A673 (cell line): ENCODE results near the gene FRG2. TPM values are rescaled to one million over a fixed set of nuclear protein-coding genes. Genes with fewer than 3 reads are reported as not detected.
"Not testable (repeated sequence)": the region's sequence is repeated elsewhere in the genome, so short reads cannot be mapped to it uniquely, and the experiment has no call there.

ENCODE experiments used
- BruUV-seq: library from RNA; stranded (reverse); fragments of 400-500 nt; replicated peaks from 2 replicates; lab custom pipeline; 2021; lab: Mats Ljungman, UMichigan
- CTCF ChIA-PET: fragments of 300-600 bp; sonication (Branson Sonifier 250); formaldehyde crosslinking; loops from one replicate; lab custom pipeline; 2022; ENCODE audit warnings: antibody characterized with exemption; lab: Charles Lee
- POLR2A ChIA-PET: fragments of 300-600 bp; sonication (Branson Sonifier 250); formaldehyde crosslinking; loops from one replicate; lab custom pipeline; 2022; ENCODE audit warnings: antibody characterized with exemption; ENCODE audit not compliant: low non-redundant PET; lab: Charles Lee
- DNase-seq: peaks from one replicate; pipeline ENCODE4 v3.0.0-alpha.2; 2015; ENCODE audit warnings: low spot score
- H3K27ac ChIP-seq: fragments of 200-600 bp; sonication (generic); 2 replicates; pipeline ENCODE4 v1.5.1; 2016; ENCODE audit warnings: mixed run types, low read depth, mild to moderate bottlenecking, mixed read lengths, antibody characterized with exemption, low read length; ENCODE audit not compliant: poor library complexity, severe bottlenecking
- H3K27me3 ChIP-seq: fragments of 200-600 bp; sonication (generic); replicated peaks from 2 replicates; pipeline ENCODE4 v1.6.1; 2017; ENCODE audit warnings: mixed run types, low read depth, mild to moderate bottlenecking, mixed read lengths, antibody characterized with exemption, low read length; ENCODE audit not compliant: insufficient read depth, poor library complexity
- H3K36me3 ChIP-seq: fragments of 200-600 bp; sonication (generic); 2 replicates; pipeline ENCODE4 v1.6.1; 2016; ENCODE audit warnings: mixed run types, mild to moderate bottlenecking, mixed read lengths, antibody characterized with exemption, low read length; ENCODE audit not compliant: insufficient read depth, poor library complexity, severe bottlenecking
- H3K4me1 ChIP-seq: fragments of 200-600 bp; sonication (generic); 2 replicates; pipeline ENCODE4 v1.6.1; 2017; ENCODE audit warnings: mixed run types, mild to moderate bottlenecking, mixed read lengths, antibody characterized with exemption, low read length; ENCODE audit not compliant: insufficient read depth, poor library complexity, severe bottlenecking
- H3K4me3 ChIP-seq: fragments of 200-600 bp; sonication (generic); 2 replicates; pipeline ENCODE4 v1.5.1; 2016; ENCODE audit warnings: low read depth, mixed run types, mild to moderate bottlenecking, mixed read lengths, low read length; ENCODE audit not compliant: poor library complexity, severe bottlenecking
- H3K9me3 ChIP-seq: fragments of 200-600 bp; sonication (generic); 2 replicates; pipeline ENCODE4 v1.6.1; 2016; ENCODE audit warnings: mixed run types, low read depth, mild to moderate bottlenecking, mixed read lengths, antibody characterized with exemption, low read length; ENCODE audit not compliant: poor library complexity, severe bottlenecking
- intact Hi-C: fragments of 100-400 bp; cut with micrococcal nuclease; formaldehyde crosslinking; loops from one replicate; pipeline ENCODE4 v1.10.0; 2022; ENCODE audit not compliant: unreplicated experiment
- total RNA-seq: library from RNA; stranded (reverse); gene quantifications from 2 replicates; pipeline ENCODE4 v1.2.3, GENCODE V29; 2021

FRG2 gene
- total RNA-seq, 1 experiment from 2014 or later = 67.1 TPM

GRCh38 chr4:190040873-190041272 is 13.8 kb upstream of the FRG2 start:
- DNase-seq, H3K36me3 ChIP-seq, H3K9me3 ChIP-seq, H3K4me1 ChIP-seq, H3K27me3 ChIP-seq, BruUV-seq, intact Hi-C loops, POLR2A ChIA-PET, H3K4me3 ChIP-seq, H3K27ac ChIP-seq, CTCF ChIA-PET: not testable (repeated sequence)

- H3K27me3 ChIP-seq, POLR2A ChIA-PET, CTCF ChIA-PET, H3K4me1 ChIP-seq, BruUV-seq, H3K9me3 ChIP-seq, DNase-seq, H3K36me3 ChIP-seq, H3K27ac ChIP-seq, intact Hi-C loops: not testable (repeated sequence)
- H3K4me3 ChIP-seq = peak overlapping the region; percentile 25
Observed at GRCh38 chr4:190037704-190038388, 10.8 kb upstream of the FRG2 start.

GRCh38 chr4:190031264-190031663 is 4.2 kb upstream of the FRG2 start:
- H3K36me3 ChIP-seq, H3K4me1 ChIP-seq, H3K27me3 ChIP-seq, H3K4me3 ChIP-seq, H3K27ac ChIP-seq, BruUV-seq, H3K9me3 ChIP-seq, DNase-seq, POLR2A ChIA-PET, CTCF ChIA-PET, intact Hi-C loops: not testable (repeated sequence)

- POLR2A ChIA-PET, H3K36me3 ChIP-seq, H3K27ac ChIP-seq, H3K4me1 ChIP-seq, CTCF ChIA-PET, H3K9me3 ChIP-seq, BruUV-seq, intact Hi-C loops: not testable (repeated sequence)
- DNase-seq = peak; percentile 11
- peak overlapping the region; percentile 19 for H3K4me3 ChIP-seq
- H3K27me3 ChIP-seq = peaks cover 32% of the 10 kb centered on the region
Observed at GRCh38 chr4:190022614-190023281, 4.3 kb downstream of the FRG2 start.

- H3K9me3 ChIP-seq, BruUV-seq, H3K27ac ChIP-seq, POLR2A ChIA-PET, H3K36me3 ChIP-seq, CTCF ChIA-PET, H3K4me1 ChIP-seq, H3K4me3 ChIP-seq, intact Hi-C loops, DNase-seq: not testable (repeated sequence)
- peaks cover 39% of the 10 kb centered on the region for H3K27me3 ChIP-seq
Observed at GRCh38 chr4:190021973-190022372, 5.1 kb downstream of the FRG2 start.
